CD4-positive, alpha-beta T cell treated with Interleukin-21 for 1 hour (primary cell): ENCODE measurements around the gene CD22.

Source experiments
- DNase-seq: peaks from one replicate; pipeline ENCODE4 v3.0.0-alpha.2; 2020

Gene CD22

GRCh38 chr19:35296644-35297514, 32.1 kb upstream of the CD22 start:
- DNase-seq: no peak

- no peak for DNase-seq
Observed at GRCh38 chr19:35297515-35297848, 31.5 kb upstream of the CD22 start.

GRCh38 chr19:35297922-35298321, 31.1 kb upstream of the CD22 start:
- no peak for DNase-seq

GRCh38 chr19:35298561-35298972, 30.4 kb upstream of the CD22 start:
- DNase-seq: no peak

- DNase-seq: no peak
Observed at GRCh38 chr19:35299523-35300338, 29.3 kb upstream of the CD22 start.

GRCh38 chr19:35300339-35300649, 28.7 kb upstream of the CD22 start:
- no peak for DNase-seq

GRCh38 chr19:35301961-35302360, 27.0 kb upstream of the CD22 start:
- no peak for DNase-seq

GRCh38 chr19:35302446-35302845, 26.5 kb upstream of the CD22 start:
- no peak for DNase-seq

- no peak for DNase-seq
Observed at GRCh38 chr19:35303357-35303915, 25.6 kb upstream of the CD22 start.

- no peak for DNase-seq
Observed at GRCh38 chr19:35304036-35304435, 25.0 kb upstream of the CD22 start.

- DNase-seq: no peak
Observed at GRCh38 chr19:35305181-35305580, 23.8 kb upstream of the CD22 start.

GRCh38 chr19:35306473-35307246, 22.3 kb upstream of the CD22 start:
- no peak for DNase-seq

- no peak for DNase-seq
Observed at GRCh38 chr19:35307931-35308330, 21.1 kb upstream of the CD22 start.

- DNase-seq: no peak
Observed at GRCh38 chr19:35308910-35309309, 20.1 kb upstream of the CD22 start.

GRCh38 chr19:35309481-35310279, 19.3 kb upstream of the CD22 start:
- no peak for DNase-seq

- no peak for DNase-seq
Observed at GRCh38 chr19:35310331-35310730, 18.7 kb upstream of the CD22 start.

- DNase-seq: no peak
Observed at GRCh38 chr19:35310811-35311465, 18.0 kb upstream of the CD22 start.

GRCh38 chr19:35311901-35312665, 16.9 kb upstream of the CD22 start:
- DNase-seq: no peak

- no peak for DNase-seq
Observed at GRCh38 chr19:35313587-35313986, 15.4 kb upstream of the CD22 start.

- no peak for DNase-seq
Observed at GRCh38 chr19:35314031-35314430, 15.0 kb upstream of the CD22 start.

- DNase-seq: no peak
Observed at GRCh38 chr19:35314858-35315470, 14.0 kb upstream of the CD22 start.
